ENCODE measurements around the gene CHRNB2.

- TF ChIP-seq SP2 (tag by site-specific recombination; IDR thresholded peaks at IDR 0.05) (0 out of 2 replicates have a peak, but pooled peaks have one; percentile 42), CTCF (tag by site-specific recombination; IDR thresholded peaks at IDR 0.05) (peak; percentile 33; the same call in 1 of the 2 replicates), ZNF629 (tag by site-specific recombination; IDR thresholded peaks at IDR 0.05) (no peak), KLF9 (tag by site-specific recombination; IDR thresholded peaks at IDR 0.05; ENCODE audit: low read depth) (peak; percentile 48), ZNF558 (tag by site-specific recombination; IDR thresholded peaks at IDR 0.05) (peak; percentile 70; the same call in 1 of the 2 replicates), ZNF184 (tag by site-specific recombination; IDR thresholded peaks at IDR 0.05) (no peak; the same call in 1 of the 2 replicates), ATF2 (tag by site-specific recombination; IDR thresholded peaks at IDR 0.05; ENCODE audit: low read depth) (no peak)
Observed at GRCh38 chr1:154607609-154608396, 40.2 kb downstream of the CHRNB2 start, which contains the start of gene ADAR.

All from HEK293 (cell line).